ENCODE data around the gene CD86.

Gene CD86

DNA sequence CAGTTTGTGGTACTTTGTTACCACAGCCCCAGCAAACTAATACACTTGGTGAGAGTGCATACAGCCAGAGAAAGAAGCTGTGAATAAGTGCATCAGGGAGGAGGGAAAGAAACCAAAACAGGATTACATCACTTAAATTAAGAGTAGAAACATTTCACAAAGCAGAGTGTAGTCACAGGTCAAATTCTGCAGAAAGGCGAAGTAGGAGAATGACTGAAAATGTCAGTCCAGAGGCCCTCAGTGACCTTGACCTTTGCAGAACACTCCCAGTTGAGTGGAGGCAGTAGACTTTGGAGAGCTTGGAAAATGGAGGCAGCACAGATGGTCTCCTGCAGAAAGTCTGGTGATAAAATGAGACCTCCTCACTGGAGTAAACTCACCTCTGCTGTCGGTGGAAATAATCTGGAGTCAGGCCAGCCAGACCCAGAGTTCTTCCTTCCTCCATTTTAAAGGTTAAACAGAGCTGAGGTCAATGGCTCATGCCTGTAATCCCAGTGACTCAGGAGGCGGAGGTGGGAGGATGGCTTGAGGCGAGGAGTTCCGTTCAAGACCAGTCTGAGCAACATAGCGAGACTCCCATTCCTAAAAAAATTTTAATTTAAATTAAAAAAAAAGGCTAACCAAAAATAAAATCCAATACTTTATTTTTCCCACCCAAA, 5.0 kb downstream of the CD86 start:
- DNase-seq (ENCODE audit: low spot score), result no peak

DNA sequence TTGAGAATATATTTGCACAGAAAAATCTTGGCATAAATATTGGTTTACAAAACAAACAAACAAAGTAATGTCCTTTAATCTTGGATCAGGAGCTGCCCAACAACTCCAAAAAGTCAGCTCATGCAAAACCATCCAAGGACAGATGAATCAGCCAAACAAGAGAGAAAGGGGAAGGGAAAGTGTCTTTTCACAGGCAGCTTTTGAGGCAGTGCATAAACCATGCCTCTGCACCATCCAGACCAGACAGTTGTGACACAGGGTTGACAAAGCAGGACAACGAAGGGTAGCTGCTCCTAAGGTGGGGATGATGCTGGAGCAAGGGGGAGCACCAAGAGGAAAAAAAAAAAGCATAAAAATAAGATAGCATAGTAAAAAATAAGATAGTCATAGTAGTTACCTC, 8.7 kb downstream of the CD86 start:
- peak; percentile 33 for DNase-seq (ENCODE audit: low spot score)

- DNase-seq (ENCODE audit: low spot score), result no peak
Observed at GRCh38 chr3:122064326-122064725, 9.2 kb downstream of the CD86 start.

- peak; percentile 64 for DNase-seq (ENCODE audit: low spot score)
Observed at GRCh38 chr3:122066331-122067213, 11.4 kb downstream of the CD86 start.

GRCh38 chr3:122067214-122067550, 12.0 kb downstream of the CD86 start:
- DNase-seq (ENCODE audit: low spot score), result peak; percentile 38

DNA sequence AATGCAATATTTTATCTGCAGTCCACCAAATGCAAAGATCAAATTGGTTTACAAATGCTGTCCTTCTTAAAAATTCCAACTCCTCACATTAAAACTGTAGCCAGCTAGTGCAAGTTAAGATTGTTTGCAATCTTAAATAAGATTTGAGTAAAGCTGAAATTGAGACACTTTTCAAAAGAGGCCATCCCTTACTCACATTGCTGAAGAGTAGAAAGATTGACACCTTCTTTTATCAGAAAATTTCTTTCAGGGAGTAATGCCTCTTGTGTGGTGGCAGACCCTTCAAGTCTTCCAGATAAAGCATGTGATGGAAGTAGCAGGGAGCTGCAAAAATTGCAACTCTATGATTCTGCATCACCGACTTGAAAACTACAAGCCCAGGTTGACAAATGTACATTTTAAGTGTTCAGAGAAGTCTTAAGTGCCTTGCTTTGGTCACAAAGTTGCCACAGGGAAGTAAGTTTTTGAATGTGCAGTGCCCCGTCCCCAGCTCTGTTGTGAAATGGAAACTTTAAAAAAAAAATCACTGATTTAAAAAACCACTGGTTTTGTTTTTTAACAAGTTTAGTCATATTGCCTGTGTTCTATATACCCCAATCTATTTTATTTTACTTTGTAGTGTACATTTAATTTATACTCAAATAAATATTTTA, 12.6 kb downstream of the CD86 start:
- peak; percentile 59 for DNase-seq (ENCODE audit: low spot score)

GRCh38 chr3:122074621-122075265, 19.6 kb downstream of the CD86 start:
- peak; percentile 34 for DNase-seq (ENCODE audit: low spot score)

DNA sequence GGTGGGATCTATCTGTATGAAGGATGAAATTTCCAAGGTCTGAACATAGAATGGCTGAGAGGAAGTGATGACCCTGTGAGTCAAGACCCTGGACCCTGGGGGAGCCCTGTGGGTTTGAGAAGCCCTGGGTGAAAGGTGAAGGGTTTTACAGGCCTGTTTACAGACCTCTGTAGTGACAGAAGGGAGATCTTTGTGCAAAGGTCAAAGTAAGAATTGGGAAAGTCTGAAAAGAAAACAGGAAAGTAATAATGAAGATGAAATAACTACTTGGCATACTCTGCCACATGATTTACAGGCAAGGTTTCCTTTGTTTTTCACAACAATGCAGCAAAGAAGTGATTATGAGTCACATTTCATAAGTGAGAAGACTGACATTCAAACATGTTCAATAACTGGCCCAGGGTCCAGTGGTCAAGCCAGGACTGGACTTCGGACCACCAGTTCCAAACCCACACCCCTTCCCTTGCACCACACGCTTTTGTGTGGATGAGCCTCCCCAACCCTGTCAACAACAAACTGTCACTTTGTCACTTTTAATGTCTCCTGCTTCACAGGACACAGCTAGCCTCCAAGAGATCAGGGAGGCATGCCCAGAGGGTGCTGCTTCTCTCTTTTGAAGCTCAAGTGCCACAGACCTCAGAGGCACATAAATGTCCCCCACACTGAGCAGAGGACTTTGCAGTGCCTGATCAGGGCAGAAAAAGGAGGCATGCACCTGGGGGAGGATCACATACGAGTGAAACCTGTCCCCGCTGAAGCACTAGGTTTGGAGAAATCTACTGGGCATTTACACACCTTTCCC, 21.5 kb downstream of the CD86 start:
- DNase-seq (ENCODE audit: low spot score), result peak; percentile 49

- peak; percentile 85 for DNase-seq (ENCODE audit: low spot score)
Observed at GRCh38 chr3:122077293-122078234, 22.4 kb downstream of the CD86 start.

DNA sequence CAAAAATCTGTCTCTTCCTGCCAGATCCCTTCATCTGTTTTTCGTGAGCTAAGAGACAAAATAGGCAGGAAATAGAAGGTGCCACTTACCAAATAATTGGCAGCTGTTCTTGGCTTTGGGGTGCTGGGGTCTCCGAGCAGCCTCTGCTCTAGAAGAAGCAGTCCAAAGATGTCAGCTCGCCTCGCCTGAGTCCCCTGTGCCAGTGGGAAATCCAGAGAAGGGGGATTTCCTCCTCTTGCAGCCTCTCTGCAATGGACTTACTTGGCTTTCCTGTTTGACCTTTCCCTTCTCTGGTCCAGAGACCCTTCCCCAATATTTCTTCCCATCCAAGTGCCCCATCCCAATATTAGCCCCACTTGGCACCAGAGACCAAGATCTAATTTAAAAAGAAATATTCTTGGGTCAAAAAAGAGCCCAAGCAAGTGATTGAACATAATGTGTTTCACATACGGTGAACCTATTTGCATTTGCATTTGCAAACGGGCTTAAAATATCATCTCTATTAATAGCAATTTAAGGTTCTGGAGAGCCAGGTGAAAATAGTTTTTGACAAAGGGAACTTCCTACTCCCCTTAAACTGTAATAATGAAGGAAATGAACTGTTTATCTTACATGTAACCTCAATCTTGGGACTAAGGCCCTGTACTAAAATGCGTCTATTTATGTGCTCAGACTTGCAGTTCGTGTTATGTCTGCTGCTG, 23.2 kb downstream of the CD86 start:
- DNase-seq (ENCODE audit: low spot score), result peak; percentile 52

DNA sequence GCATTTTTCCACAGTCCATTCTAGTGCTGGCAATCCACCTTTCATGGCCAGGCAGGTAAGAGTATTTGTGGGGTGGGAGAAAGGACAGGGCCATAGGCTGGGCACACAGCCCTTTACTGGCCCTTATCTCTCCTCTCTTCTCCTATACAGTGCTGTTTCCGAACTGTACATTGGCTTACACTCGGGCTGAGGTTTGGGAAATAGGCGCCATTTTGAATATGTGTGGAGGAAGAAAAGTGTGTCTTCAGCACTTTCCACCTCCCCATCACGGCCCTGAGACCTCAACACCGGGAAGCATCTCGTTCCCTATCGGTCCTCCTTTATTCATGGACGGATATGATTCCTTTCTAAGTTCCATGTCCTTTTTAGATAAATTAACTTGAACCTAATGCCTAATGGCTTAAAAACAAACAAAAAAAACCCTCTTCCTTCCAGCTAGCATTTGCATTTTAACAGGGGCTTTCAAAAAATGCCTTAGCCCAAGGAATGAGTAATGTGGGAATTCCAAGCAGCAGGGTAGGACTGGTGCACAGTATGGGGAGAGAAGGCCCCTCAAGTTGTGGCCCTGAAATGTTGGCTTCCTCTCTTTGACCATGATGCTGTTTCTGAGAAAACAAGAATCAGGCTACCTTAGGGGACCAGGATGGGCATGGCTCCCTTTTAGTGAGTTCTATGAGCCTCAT, 24.5 kb downstream of the CD86 start:
- no peak for DNase-seq (ENCODE audit: low spot score)

GRCh38 chr3:122080207-122080587, 25.0 kb downstream of the CD86 start:
- DNase-seq (ENCODE audit: low spot score), result no peak

- DNase-seq (ENCODE audit: low spot score), result no peak
Observed at GRCh38 chr3:122081543-122082247, 26.5 kb downstream of the CD86 start.

DNA sequence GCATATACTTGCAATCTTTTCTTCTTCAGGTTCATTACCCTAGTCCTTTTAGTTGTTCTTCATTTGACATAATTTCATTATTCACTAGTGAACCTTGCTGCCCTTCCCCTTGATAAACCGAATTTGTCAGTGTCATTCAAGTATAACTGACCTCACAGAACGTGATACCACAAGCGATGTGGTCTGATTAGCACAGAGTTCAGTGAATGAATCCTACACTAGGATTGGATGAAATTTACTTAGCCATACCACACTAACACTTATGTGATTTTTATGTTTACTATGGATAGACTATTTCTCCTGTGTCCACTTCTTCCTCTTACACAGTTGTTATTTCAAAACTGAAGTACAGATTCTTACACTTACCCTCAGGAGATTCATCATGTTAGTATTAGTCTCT, 27.2 kb downstream of the CD86 start:
- DNase-seq (ENCODE audit: low spot score), result no peak

- no peak for DNase-seq (ENCODE audit: low spot score)
Observed at GRCh38 chr3:122084799-122085198, 29.6 kb downstream of the CD86 start.

DNA sequence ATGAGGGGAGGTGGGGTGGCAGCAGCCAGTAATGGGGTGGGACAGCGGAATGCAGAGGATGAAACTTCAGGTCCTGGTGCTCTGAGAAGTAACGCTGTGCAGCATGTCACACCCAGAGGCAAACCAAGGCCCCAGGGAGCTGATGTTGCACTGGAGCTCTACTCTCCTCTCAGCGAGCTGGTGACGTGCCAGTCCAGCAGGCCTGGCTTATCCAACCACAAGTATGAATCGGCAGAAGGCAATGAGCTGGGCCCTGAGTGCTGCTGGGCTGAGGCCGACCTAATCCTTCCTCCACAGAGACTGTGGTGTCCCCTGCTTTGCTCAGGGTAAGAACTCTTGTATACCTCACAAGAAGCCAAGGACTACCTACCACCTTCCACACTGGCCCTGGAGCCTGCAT, 30.5 kb downstream of the CD86 start:
- DNase-seq (ENCODE audit: low spot score), result no peak

GRCh38 chr3:122088531-122088930, 33.4 kb downstream of the CD86 start:
- DNase-seq (ENCODE audit: low spot score), result no peak

- peak; percentile 33 for DNase-seq (ENCODE audit: low spot score)
Observed at GRCh38 chr3:122091602-122092295, 36.6 kb downstream of the CD86 start.

Data from NAMALWA (cell line).